Colonic mucosa (tissue), 4 donors: ENCODE measurements around the gene TUBG2. TPM values are rescaled to one million over a fixed set of nuclear protein-coding genes. Genes with fewer than 3 reads are reported as not detected.
"Not testable (repeated sequence)": the region's sequence is repeated elsewhere in the genome, so short reads cannot be mapped to it uniquely, and the experiment has no call there.

Source experiments
- DNase-seq: peaks from one replicate; pipeline ENCODE4 v3.0.0-alpha.2; 2020
- H3K27ac ChIP-seq: fragments of 200-600 bp; one replicate; pipeline ENCODE4 v1.8.0; 2021
- H3K27me3 ChIP-seq: fragments of 200-600 bp; one replicate; pipeline ENCODE4 v1.8.0; 2021
- H3K36me3 ChIP-seq: fragments of 200-600 bp; one replicate; pipeline ENCODE4 v1.8.0; 2021
- H3K4me1 ChIP-seq: fragments of 200-600 bp; one replicate; pipeline ENCODE4 v1.8.0; 2021; ENCODE audit warnings: mild to moderate bottlenecking
- H3K4me3 ChIP-seq: fragments of 200-600 bp; one replicate; pipeline ENCODE4 v1.8.0; 2021
- H3K9ac ChIP-seq, 2 donors: one replicate each; pipeline ENCODE4 v1.7.0; 2013; ENCODE audit warnings: control low read depth in 2 of 2, low read depth in 2 of 2, low read length in 2 of 2
- H3K9me3 ChIP-seq: fragments of 200-600 bp; one replicate; pipeline ENCODE4 v1.8.0; 2021
- intact Hi-C: fragments of 100-400 bp; cut with DNase I; formaldehyde crosslinking; loops from one replicate; pipeline ENCODE4 v1.14.1; 2022
- total RNA-seq, 2 donors: library from RNA; stranded (reverse); fragmentation: NEBNext Ultra II Directional in 1 of 2; extraction: Animal tissue kit (Norgen Biotek cat#: 25700) in 1 of 2; gene quantifications; one replicate each; pipeline ENCODE4 v1.2.1, GENCODE V29; 2021
- TF ChIP-seq, protein P1 (sequence below): fragments of 200-600 bp; IDR thresholded peaks from one replicate; pipeline ENCODE4 v1.8.0; 2022; ENCODE audit warnings: antibody characterized with exemption, mild to moderate bottlenecking
- donor health status: healthy.
- donor health status: DM: no; HTN: no; CAD: no.
- donor health status: DM: no; HTN: no; CAD: no.

The TUBG2 gene
- total RNA-seq, 2 donors from 2014 or later: 5.6 to 7.7 TPM

DNA sequence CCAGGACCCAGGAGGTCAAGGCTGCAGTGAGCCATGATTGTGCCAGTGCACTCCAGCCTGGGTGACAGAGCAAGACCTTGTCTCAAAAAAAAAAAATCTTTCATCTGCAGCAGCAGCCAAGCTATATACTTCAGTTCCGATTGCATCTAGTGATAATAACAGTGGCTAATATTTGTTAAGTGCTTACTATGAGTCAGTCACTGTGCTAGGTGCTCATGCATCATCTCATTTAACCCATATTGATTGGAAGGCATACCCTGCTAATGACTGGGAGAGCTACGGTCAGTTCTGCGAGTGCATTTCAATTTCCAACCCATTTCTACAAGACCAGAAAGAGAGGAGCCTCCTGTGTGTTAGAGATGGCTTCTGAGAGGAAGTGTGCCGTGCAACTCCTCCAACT, 7.7 kb upstream of the TUBG2 start:
- no peak overlapping the region for H3K9ac ChIP-seq
- no peaks in the 10 kb centered on the region for H3K27me3 ChIP-seq
- H3K4me1 ChIP-seq: no peaks in the 10 kb centered on the region
- H3K27ac ChIP-seq: no peak overlapping the region
- no peaks in the 10 kb centered on the region for H3K9me3 ChIP-seq
- TF ChIP-seq, protein P1, sequence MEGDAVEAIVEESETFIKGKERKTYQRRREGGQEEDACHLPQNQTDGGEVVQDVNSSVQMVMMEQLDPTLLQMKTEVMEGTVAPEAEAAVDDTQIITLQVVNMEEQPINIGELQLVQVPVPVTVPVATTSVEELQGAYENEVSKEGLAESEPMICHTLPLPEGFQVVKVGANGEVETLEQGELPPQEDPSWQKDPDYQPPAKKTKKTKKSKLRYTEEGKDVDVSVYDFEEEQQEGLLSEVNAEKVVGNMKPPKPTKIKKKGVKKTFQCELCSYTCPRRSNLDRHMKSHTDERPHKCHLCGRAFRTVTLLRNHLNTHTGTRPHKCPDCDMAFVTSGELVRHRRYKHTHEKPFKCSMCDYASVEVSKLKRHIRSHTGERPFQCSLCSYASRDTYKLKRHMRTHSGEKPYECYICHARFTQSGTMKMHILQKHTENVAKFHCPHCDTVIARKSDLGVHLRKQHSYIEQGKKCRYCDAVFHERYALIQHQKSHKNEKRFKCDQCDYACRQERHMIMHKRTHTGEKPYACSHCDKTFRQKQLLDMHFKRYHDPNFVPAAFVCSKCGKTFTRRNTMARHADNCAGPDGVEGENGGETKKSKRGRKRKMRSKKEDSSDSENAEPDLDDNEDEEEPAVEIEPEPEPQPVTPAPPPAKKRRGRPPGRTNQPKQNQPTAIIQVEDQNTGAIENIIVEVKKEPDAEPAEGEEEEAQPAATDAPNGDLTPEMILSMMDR: no peak
- no peak overlapping the region for H3K4me3 ChIP-seq
- intact Hi-C loops: no loop called here
- no peaks in the 10 kb centered on the region for H3K36me3 ChIP-seq
- DNase-seq: no peak

DNA sequence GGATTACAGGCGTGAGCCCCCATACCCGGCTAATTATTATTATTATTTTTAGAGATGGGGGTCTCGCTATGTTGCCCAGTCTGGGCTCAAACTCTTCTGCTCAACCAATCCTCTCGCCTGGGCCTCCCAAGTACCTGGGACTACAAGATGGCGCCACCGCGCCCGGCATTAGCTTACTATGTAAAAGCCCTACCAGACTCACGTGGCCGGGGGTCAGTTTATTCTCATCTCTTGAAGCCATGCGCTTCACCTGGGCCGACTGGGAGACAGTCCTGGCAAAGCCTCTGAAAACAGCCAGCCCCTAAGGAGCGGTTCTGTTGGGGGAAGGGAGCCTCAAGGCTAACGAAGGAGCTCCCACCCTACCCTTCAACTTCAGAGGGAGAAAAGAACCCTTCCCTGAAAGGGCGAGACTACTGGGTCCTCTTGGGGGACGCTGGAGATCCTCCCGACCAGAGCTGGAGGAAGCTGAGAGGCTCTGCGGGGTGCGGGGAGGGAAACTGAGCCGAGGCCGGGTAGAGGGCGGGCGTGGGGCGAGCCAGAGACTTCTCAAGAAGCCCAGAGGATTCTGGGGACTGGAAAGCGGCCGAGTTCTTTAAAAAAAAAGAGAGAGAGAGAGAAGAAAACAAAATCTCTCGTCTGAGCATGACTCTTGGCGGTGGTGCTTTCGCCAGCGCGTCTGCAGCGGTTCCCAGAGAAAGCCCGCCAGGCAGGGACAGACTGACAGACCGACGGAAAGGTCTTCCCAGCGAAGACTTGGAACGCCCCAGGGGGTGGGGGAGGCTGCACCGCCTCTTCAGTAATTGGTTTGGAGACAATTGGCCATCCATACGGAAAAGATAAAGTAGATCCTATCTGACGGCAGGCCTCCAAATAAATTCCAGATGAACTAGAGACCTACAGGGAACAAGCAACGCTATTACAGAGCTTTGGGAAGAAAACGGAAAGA, 5.6 kb upstream of the TUBG2 start:
- Histone ChIP-seq H3K9me3 (no peaks in the 10 kb centered on the region), H3K36me3 (no peaks in the 10 kb centered on the region), H3K4me1 (no peaks in the 10 kb centered on the region), H3K9ac (peak overlapping the region; percentile 9 to 43), H3K4me3 (peak overlapping the region; percentile 15), H3K27me3 (no peaks in the 10 kb centered on the region), H3K27ac (peak overlapping the region; percentile 22)
- peak; percentile 54 for DNase-seq
- intact Hi-C loops: no loop called here
- TF ChIP-seq, protein P1: no peak

DNA sequence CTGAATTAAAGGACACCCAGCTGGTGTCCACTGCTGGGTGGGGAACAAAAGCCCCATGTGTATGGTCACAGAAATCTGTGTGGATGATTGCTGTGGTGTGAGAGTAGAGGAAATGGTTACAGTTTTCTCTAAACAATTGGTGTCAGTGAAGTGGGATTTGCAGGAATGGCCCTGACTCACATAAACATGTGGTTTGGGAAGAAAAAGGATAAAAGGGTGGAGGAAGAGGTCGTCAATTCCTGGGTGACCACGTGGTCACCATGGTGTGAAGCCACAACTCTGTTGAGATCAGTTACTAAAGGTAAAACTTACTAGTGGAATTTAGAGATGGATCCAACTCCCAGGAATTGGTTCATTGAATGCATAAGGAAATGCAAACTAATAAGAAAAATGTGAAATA, 3.6 kb upstream of the TUBG2 start:
- H3K36me3 ChIP-seq: no peaks in the 10 kb centered on the region
- H3K4me1 ChIP-seq: no peaks in the 10 kb centered on the region
- H3K27me3 ChIP-seq: no peaks in the 10 kb centered on the region
- intact Hi-C loops: no loop called here
- H3K9me3 ChIP-seq: no peaks in the 10 kb centered on the region
- no peak overlapping the region for H3K27ac ChIP-seq
- no peak overlapping the region for H3K4me3 ChIP-seq
- TF ChIP-seq, protein P1: no peak
- DNase-seq: no peak
- H3K9ac ChIP-seq: no peak overlapping the region

DNA sequence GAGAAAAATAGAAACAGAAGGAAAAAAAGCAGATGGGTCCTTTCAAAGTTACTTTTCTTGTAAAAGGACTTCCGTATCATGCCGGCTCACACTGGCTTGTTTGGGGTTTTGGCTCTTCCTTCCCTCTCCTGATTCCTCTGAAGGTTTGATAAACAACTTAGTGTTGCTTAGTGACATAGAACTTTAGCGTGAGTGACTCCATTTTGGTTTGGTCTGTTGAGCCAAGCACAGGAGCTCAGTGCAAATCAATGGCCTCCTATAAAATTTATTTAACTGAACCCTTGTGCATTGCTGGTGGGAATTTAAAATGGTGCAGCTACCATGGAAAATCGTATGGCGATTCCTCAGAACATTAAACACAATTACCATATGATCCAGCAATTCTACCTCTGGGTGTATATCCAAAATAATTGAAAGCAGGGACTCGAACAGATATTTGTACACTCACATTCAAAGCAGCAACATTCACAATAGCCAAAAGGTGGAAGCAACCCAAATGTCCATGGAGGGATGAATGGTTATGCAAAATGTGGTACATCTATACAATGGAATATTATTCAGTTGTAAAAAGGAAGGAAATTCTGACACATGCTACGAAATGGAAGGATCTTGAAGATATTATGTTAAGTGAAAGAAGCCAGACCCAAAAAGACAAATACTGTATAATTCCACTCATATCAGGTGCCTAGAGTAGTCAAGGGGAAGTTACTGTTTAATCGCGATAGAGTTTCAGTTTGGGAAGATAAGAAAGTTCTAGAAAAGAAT, 1.1 kb upstream of the TUBG2 start:
- intact Hi-C loops: no loop called here
- H3K4me1 ChIP-seq: no peaks in the 10 kb centered on the region
- no peaks in the 10 kb centered on the region for H3K27me3 ChIP-seq
- no peak overlapping the region for H3K27ac ChIP-seq
- no peak for DNase-seq
- no peak overlapping the region for H3K9ac ChIP-seq
- no peaks in the 10 kb centered on the region for H3K36me3 ChIP-seq
- H3K4me3 ChIP-seq: no peak overlapping the region
- TF ChIP-seq, protein P1: no peak
- H3K9me3 ChIP-seq: no peaks in the 10 kb centered on the region

DNA sequence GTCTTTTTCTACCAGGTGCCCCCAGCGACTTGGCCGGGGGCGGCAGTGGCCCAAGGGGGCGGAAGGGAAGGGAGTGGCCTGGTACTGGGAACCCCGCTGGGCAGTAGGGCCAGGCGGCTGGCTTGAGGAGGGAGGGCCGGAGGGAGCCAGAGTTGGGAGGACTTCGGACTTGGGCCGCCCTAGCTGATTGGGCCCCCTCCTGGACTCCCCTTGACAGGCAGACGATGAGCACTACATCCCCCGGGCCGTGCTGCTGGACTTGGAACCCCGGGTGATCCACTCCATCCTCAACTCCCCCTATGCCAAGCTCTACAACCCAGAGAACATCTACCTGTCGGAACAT, 819 bp downstream of the TUBG2 start:
- DNase-seq, intact Hi-C loops, H3K27ac ChIP-seq, H3K27me3 ChIP-seq, H3K9ac ChIP-seq, H3K9me3 ChIP-seq, H3K4me1 ChIP-seq, H3K36me3 ChIP-seq: not testable (repeated sequence)
- H3K4me3 ChIP-seq: peak overlapping the region; percentile 55
